ENCODE data around the gene KCNIP1. TPM values are rescaled to one million over a fixed set of nuclear protein-coding genes. Genes with fewer than 3 reads are reported as not detected.

KCNIP1 gene
- total and polyA plus RNA-seq, 11 donors, result 0.52 to 1.3 (median 1.2) TPM; not detected in 8

GRCh38 chr5:170501931-170502330, 1.9 kb upstream of the KCNIP1 start:
- intact Hi-C loops (cut with DNase I), result no loop called here
- peaks cover 5 to 44% (median 13%) of the 10 kb centered on the region in 9 donors for H3K27me3 ChIP-seq

DNA sequence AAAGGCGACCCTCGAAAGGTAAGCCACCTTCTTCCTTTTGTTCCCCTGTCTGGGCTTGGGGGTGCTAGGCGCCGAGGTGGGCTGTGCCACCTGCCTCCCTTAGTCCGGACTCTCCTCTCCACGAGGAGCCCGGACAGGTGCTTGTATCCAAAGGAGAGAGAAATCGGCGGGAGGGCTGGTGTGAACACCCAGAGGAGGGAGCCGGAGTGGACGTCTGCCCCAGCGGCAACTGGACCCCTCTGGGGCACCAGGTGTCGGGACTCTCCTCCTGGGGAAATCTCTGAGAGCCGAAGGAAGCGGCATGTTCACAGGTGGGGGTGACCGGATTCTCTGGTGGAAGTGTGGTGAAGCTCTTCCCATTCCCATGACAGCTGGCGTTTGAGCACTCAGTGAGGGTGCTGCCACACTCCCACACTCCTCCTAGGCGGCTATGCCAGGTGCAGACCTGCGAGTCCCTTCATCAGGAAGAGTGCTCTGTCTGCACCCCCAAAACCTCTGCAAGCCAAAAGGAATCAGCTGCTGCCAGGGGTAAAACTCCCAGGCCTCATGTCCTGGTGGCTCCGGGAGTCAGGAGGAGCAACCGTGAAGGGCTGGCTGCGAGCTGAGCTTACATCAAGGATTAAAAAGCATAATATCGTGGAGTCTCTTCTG, 921 bp downstream of the KCNIP1 start:
- TF ChIP-seq POLR2A (IDR thresholded peaks at IDR 0.05) (no peak), CTCF (IDR thresholded peaks at IDR 0.05) (no peak)
- no peak for DNase-seq
- no peaks in the 10 kb centered on the region for H3K36me3 ChIP-seq
- intact Hi-C loops (cut with DNase I), result no loop called here
- WGBS, 4 donors, result 82 to 93% (median 89%) methylated on average over 18 to 23 of the region's 23 CpGs
- peaks cover 0 to 8% (median 0%) of the 10 kb centered on the region in 12 donors for H3K4me1 ChIP-seq
- no peak for ATAC-seq
- peaks cover 5 to 38% (median 13%) of the 10 kb centered on the region in 9 donors for H3K27me3 ChIP-seq
- H3K27ac ChIP-seq, result no peak overlapping the region
- no peaks in the 10 kb centered on the region for H3K9me3 ChIP-seq
- H3K4me3 ChIP-seq, result peak overlapping the region in 1 of 12 donors; percentile 50

More at GRCh38 chr5:170501931-170502330, 1.9 kb upstream of the KCNIP1 start:
- Histone ChIP-seq H3K27ac (no peak overlapping the region), H3K4me3 (no peak overlapping the region), H3K36me3 (no peaks in the 10 kb centered on the region), H3K4me1 (peaks cover 0 to 8% (median 0%) of the 10 kb centered on the region in 12 donors), H3K9me3 (no peaks in the 10 kb centered on the region)
- 83 to 97% (median 85%) methylated on average over 2 of the region's 2 CpGs for WGBS, 4 donors
- ATAC-seq (no peak), DNase-seq (no peak)
- TF ChIP-seq POLR2A (IDR thresholded peaks at IDR 0.05) (no peak), CTCF (IDR thresholded peaks at IDR 0.05) (no peak)

DNA sequence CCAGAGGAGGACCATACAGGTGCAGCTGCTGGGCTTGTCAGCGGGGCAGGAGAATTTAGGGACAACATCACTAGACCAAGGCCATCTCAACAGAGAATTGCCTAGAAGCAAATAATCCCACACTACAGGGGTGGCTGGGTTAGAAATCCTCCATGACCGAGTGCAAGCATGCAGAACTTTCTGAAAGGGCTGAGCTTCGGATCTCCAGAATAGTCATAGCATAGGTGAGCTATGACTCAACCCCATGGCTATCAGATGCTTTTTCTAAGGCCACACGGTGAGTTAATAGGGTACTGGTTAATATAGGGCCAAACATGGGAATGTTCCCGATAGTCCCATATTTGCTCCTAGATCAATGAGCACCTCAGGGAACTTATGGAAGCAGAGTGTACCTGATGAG, 4.2 kb downstream of the KCNIP1 start:
- ATAC-seq, result no peak
- peaks cover 5 to 33% (median 13%) of the 10 kb centered on the region in 9 donors for H3K27me3 ChIP-seq
- 88 to 94% (median 92%) methylated on average over 5 of the region's 5 CpGs for WGBS, 4 donors
- no peaks in the 10 kb centered on the region for H3K9me3 ChIP-seq
- H3K4me3 ChIP-seq, result no peak overlapping the region
- H3K36me3 ChIP-seq, result no peaks in the 10 kb centered on the region
- intact Hi-C loops (cut with DNase I), result no loop called here
- no peak for DNase-seq
- H3K4me1 ChIP-seq, result peaks cover 0 to 8% (median 0%) of the 10 kb centered on the region in 12 donors
- H3K27ac ChIP-seq, result no peak overlapping the region
- no peak for TF ChIP-seq CTCF (IDR thresholded peaks at IDR 0.05)
- no peak for TF ChIP-seq POLR2A (IDR thresholded peaks at IDR 0.05)

- Histone ChIP-seq H3K27me3 (peaks cover 5 to 28% (median 13%) of the 10 kb centered on the region in 9 donors), H3K9me3 (no peaks in the 10 kb centered on the region), H3K36me3 (no peaks in the 10 kb centered on the region), H3K4me3 (no peak overlapping the region), H3K4me1 (peaks cover 0 to 6% (median 0%) of the 10 kb centered on the region in 12 donors), H3K27ac (no peak overlapping the region)
- ATAC-seq (no peak), DNase-seq (no peak)
- WGBS, 4 donors, result 70 to 81% (median 79%) methylated on average over 8 of the region's 8 CpGs
- TF ChIP-seq POLR2A (IDR thresholded peaks at IDR 0.05), result no peak
- TF ChIP-seq CTCF (IDR thresholded peaks at IDR 0.05), result no peak
- intact Hi-C loops (cut with DNase I), result no loop called here
These were observed 5.0 kb downstream of the KCNIP1 start for GRCh38 chr5:170508660-170509347.

Data from heart left ventricle (tissue), 16 donors.